ENCODE measurements around the gene ANKMY2.
"Not testable (repeated sequence)": the region's sequence is repeated elsewhere in the genome, so short reads cannot be mapped to it uniquely, and the experiment has no call there.

ANKMY2 gene

GRCh38 chr7:16626388-16626787, 19.2 kb downstream of the ANKMY2 start:
- DNase-seq (ENCODE audit: low read depth in 2 of 2) = no peak

GRCh38 chr7:16619979-16620408, 25.6 kb downstream of the ANKMY2 start:
- DNase-seq (ENCODE audit: low read depth in 2 of 2) = no peak

DNA sequence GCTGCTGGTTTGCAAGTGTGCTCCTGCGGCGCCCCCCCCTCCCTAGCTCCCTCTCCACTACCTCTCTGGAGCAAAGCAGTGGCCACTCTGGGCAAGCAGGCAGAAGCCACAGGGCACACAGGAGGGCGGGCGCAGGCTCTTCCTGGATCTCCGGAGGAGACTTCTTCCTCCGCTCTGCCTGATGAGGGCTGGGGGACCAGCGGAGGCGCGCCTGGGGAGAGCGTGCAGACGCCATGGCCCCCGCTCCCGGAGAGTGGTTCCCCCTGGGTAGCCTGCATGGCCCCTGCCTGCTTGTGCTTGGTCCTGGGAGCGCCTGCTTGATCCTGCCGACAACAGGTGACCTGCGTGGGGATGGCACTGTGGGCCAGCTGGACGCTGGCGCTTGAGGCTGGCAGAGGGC, 29.0 kb downstream of the ANKMY2 start:
- no peak for DNase-seq (ENCODE audit: low read depth in 2 of 2)

GRCh38 chr7:16616122-16616521, 29.4 kb downstream of the ANKMY2 start:
- no peak for DNase-seq (ENCODE audit: low read depth in 2 of 2)

- DNase-seq (ENCODE audit: low read depth in 2 of 2) = no peak
Measured at GRCh38 chr7:16615228-16615627, 30.3 kb downstream of the ANKMY2 start.

DNA sequence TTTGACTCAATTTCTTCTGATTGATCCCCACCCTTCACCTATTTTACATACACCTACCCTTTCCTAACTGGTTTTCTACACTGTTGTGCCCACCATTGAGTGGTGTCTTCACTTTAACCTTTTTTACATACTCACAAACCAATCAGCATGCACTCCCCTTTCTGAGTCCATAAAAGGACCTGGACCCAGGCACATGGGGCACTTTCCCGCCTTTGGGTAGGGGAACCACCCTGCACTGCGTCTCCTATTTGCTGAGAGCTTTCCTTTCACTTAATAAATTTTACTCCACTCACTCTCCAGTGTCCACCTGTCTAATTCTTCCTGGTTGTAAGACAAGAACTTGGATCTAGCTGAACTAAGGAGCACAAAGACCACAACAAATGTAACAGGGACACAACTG, 33.8 kb downstream of the ANKMY2 start:
- DNase-seq (ENCODE audit: low read depth in 2 of 2) = no peak

DNA sequence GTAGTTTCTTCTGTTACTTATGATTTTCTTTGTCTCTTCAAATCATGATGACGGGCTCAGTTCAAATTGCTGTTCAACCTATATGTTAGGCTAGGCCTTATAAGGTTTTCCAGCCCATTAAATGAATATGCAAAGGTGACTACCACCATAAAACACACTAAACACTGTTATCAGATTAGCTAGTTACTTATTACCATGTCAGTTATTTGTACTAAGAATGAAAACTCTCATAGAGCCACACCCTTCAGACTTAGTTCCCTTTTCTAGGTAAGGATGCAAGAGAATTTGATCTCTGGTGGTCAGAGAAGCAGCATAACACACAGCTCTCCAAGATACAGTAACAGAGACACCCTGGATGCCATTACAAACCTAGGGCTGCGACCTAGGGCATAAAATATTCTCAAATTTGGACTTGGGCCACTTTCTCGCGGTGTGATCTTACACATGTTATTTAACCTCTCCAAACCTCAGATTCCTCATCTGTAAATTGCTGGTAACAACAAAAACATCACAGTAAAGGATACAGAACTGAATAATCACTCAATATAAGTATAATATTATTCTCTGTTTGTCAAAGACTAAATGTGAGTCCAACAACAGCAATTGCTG, 35.6 kb downstream of the ANKMY2 start:
- DNase-seq (ENCODE audit: low read depth in 2 of 2) = no peak

GRCh38 chr7:16606704-16607103, 38.9 kb downstream of the ANKMY2 start:
- DNase-seq (ENCODE audit: low read depth in 2 of 2) = no peak

DNA sequence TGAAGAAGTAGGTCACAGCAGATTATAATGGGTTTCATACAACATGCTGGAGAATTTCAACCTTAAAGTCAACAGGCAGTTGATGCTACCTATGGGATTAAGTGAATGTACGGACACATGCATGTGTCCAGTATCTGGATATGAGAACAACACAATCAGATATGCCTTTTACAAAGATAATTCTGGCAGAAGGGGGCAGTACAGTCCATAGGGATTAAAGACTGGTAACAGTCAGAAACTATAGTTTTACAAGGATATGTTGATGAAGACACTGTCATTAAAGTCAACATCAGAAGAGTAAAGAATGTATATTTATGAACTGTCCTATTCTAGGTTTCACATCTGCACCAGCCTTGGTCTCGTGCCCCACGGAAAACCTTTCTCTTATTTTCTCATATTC, 41.5 kb downstream of the ANKMY2 start:
- DNase-seq (ENCODE audit: low read depth in 2 of 2) = no peak

GRCh38 chr7:16603633-16604032, 41.9 kb downstream of the ANKMY2 start:
- DNase-seq (ENCODE audit: low read depth in 2 of 2) = no peak

GRCh38 chr7:16599860-16600259, 45.7 kb downstream of the ANKMY2 start:
- DNase-seq (ENCODE audit: low read depth in 2 of 2) = no peak

GRCh38 chr7:16598015-16598414, 47.5 kb downstream of the ANKMY2 start:
- no peak for DNase-seq (ENCODE audit: low read depth in 2 of 2)

DNA sequence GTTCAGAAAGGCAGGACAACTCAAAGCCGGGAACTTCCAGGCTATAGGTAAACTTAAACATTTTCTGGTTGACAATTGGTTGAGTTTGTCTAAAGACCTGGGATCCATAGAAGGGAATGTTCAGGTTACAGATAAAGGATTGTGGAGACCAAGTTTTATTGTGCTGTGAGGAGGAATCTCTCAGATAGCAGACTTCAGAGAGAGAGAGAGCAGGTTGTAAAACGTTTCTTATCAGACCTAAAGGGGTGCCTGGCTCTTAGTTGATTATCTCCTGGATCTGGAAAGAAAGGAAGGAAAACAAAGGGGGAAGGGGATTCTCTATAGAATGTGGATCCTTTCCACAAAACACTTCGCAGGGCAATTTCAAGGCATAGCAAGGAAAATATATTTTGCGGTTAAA, 50.0 kb downstream of the ANKMY2 start:
- not testable (repeated sequence) for DNase-seq (ENCODE audit: low read depth in 2 of 2)

DNA sequence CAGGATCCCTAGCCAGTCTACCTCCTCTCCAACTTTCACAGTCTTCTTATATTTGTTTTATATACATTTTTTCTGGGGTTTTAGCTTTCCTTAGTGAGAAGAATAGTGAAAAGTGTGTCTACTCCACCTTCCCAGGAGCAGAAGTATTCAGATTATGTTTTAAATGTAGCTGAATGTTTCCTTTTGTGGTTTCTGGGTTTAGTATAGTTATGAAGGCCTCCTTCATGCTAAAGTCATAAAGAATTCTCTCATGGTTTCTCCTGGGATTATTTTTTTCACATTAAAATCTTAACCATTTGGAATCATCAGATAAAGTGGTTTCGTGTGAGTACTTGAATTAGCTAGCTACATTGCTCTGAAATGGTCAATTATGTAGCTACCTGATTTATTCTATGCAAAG, 50.9 kb downstream of the ANKMY2 start:
- peak in 1 of 2 experiments; percentile 13 for DNase-seq (ENCODE audit: low read depth in 2 of 2)

GRCh38 chr7:16594061-16594460, 51.5 kb downstream of the ANKMY2 start:
- DNase-seq (ENCODE audit: low read depth in 2 of 2) = peak in 1 of 2 experiments; percentile 22

DNA sequence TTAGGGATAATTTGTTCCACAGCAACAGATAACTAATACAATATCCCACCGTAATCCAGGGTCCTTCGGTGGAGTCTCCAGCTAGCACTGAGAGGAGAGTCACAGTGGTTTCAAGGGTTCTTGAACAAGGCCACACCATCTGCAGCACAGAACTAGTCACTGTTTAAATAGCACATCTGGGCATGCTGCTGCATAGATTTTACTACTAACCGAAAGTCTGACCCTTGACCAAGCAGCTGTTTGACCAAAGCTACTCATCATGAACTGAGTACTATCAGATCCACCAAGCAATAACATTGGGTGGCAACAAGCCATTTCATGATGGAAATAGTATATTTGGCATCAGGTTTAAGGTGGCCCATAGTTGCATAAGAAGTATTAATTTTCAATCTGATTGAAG, 53.2 kb downstream of the ANKMY2 start:
- no peak for DNase-seq (ENCODE audit: low read depth in 2 of 2)

DNA sequence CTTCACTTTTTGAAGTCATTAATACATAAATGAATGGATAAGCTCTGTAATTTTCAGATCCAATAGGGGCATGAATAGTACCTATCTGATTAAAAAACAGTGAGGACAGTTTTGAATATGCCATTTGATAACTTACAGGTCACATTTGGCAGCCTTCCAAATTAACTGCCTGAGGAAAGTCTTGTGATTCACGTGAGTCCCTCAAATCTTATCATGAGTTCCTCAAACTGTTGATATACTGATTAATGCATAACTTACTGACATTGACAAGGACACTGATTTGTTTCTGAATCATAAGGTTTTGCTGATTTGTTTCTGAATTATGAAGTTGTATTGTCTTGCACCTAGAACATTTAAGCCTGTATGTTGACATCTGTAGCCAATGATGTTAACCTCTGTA, 55.1 kb downstream of the ANKMY2 start:
- DNase-seq (ENCODE audit: low read depth in 2 of 2) = no peak

DNA sequence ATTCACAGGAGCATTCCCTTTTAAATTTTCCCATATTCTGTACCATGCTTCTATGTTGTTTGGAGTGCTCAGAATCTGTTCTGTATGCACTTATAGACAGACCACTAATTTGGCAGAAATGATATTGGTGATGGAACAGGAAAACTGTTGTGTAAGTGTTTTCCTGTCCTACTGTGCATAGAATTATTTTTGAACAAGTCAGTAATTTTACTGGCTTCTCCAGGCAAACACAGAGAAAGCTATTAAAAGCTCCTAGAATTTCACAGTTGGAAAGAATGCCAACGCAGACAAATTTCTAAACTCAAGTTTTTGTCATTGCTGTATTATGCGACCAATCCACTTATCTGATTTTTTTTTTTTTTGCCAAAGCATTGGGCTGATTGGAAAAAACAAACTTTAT, 55.7 kb downstream of the ANKMY2 start:
- DNase-seq (ENCODE audit: low read depth in 2 of 2) = peak in 1 of 2 experiments; percentile 19

GRCh38 chr7:16587790-16588189, 57.8 kb downstream of the ANKMY2 start:
- DNase-seq (ENCODE audit: low read depth in 2 of 2) = no peak

- DNase-seq (ENCODE audit: low read depth in 2 of 2) = no peak
Measured at GRCh38 chr7:16587129-16587528, 58.4 kb downstream of the ANKMY2 start.

GRCh38 chr7:16586081-16586874, 59.3 kb downstream of the ANKMY2 start:
- DNase-seq (ENCODE audit: low read depth in 2 of 2) = no peak

DNA sequence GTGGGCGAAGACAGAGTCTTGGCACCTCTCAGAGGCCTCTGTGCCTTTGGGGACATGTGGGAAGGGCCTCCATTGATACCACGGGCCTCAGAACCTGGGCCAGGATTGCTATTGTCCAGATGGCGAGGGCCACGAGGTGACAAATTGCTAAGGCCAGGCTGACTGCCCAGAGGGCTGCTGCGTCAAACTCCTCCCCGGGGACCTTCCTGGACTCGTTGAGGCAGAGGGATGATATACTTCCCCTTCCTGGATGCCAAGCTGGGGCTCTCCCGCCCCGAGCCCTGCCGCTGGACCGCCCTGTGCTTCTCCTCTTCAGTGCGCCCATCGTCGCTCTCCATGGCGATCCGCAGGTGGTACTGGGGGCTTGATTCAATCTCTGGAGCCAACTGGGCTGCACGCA, 60.0 kb downstream of the ANKMY2 start:
- no peak for DNase-seq (ENCODE audit: low read depth in 2 of 2)

GRCh38 chr7:16583834-16584233, 61.7 kb downstream of the ANKMY2 start:
- DNase-seq (ENCODE audit: low read depth in 2 of 2) = no peak

GRCh38 chr7:16581286-16581685, 64.3 kb downstream of the ANKMY2 start:
- no peak for DNase-seq (ENCODE audit: low read depth in 2 of 2)

Data from fibroblast of skin of left biceps (primary cell).